HepG2 (cell line): ENCODE results near the gene TMEM267. TPM values are rescaled to one million over a fixed set of nuclear protein-coding genes. Genes with fewer than 3 reads are reported as not detected.

ENCODE experiments used
- ATAC-seq: fragments of 200-7000 bp; cut with Tn5 transposase; 3 replicates; pipeline ENCODE4 v1.9.1; 2020; ENCODE audit warnings: mild to moderate bottlenecking, moderate library complexity
- BruUV-seq: library from RNA; stranded (reverse); fragments of 400-500 nt; replicated peaks from 2 replicates; lab custom pipeline; 2021; lab: Mats Ljungman, UMichigan
- CTCF ChIA-PET: fragments of 300-600 bp; formaldehyde crosslinking; extraction: SDS; loops from one replicate; lab custom pipeline; 2021; ENCODE audit warnings: low total read pairs, inconsistent platforms, low intra/inter-chr PET ratio; lab: Yijun Ruan, JAX
- POLR2A ChIA-PET: fragments of 350-600 bp; sonication (Branson Sonifier 250); formaldehyde crosslinking; loops from one replicate; lab custom pipeline; 2020; ENCODE audit warnings: antibody characterized with exemption, inconsistent platforms; lab: Yijun Ruan, JAX
- DNase-seq: peaks from one replicate; pipeline ENCODE4 v3.0.0-alpha.2; 2015; ENCODE audit warnings: low spot score
- FAIRE-seq: peaks from 3 replicates; lab custom pipeline; 2011; peaks lifted over from hg19 to GRCh38; lab: Jason Lieb, UNC
- H2AFZ ChIP-seq: one replicate; pipeline ENCODE4 v1.6.1; 2011; ENCODE audit warnings: low read length, inconsistent platforms
- H3K27ac ChIP-seq: fragments of 300-600 bp; 3 replicates; pipeline ENCODE4 v1.8.0; 2011; ENCODE audit warnings: mixed run types, mild to moderate bottlenecking, mixed read lengths, low read length, inconsistent platforms; ENCODE audit not compliant: insufficient read depth; ENCODE audit errors: extremely low read length
- H3K27me3 ChIP-seq, 2 experiments: fragments of 200-600 bp in 1 of 2; 2 replicates in 1 of 2; 3 replicates in 1 of 2; pipeline versions ENCODE4 v1.6.0 to v1.8.0; 2011; ENCODE audit warnings: low read length in 2 of 2, mild to moderate bottlenecking in 2 of 2, moderate library complexity in 2 of 2, inconsistent platforms in 1 of 2; ENCODE audit not compliant: insufficient read depth in 2 of 2, control insufficient read depth in 1 of 2
- H3K36me3 ChIP-seq, 2 experiments: fragments of 200-600 bp in 1 of 2; replicated peaks in 1 of 2; 2 replicates in 1 of 2; 3 replicates in 1 of 2; pipeline versions ENCODE4 v1.5.1 to v1.8.0; 2011; ENCODE audit warnings: low read length in 2 of 2, inconsistent platforms in 1 of 2; ENCODE audit not compliant: insufficient read depth in 2 of 2, control insufficient read depth in 1 of 2
- H3K4me1 ChIP-seq: 2 replicates; pipeline ENCODE4 v1.5.1; 2012; ENCODE audit warnings: low read length, inconsistent platforms; ENCODE audit not compliant: insufficient read depth
- H3K4me2 ChIP-seq: 2 replicates; pipeline ENCODE4 v1.6.0; 2011; ENCODE audit warnings: low read depth, low read length, inconsistent platforms
- H3K4me3 ChIP-seq, 3 experiments: fragments of 200-600 bp in 1 of 3; sonication (generic), shearing (Covaris generic) in 1 of 3; replicated peaks in 1 of 3; 2 replicates each; pipeline ENCODE4 v1.5.1; 2011 to 2016; ENCODE audit warnings: low read length in 3 of 3, inconsistent platforms in 2 of 3, low read depth in 2 of 3, mild to moderate bottlenecking in 2 of 3, control low read depth in 1 of 3, mixed read lengths in 1 of 3; ENCODE audit not compliant: insufficient read depth in 1 of 3
- H3K79me2 ChIP-seq: one replicate; pipeline ENCODE4 v1.6.1; 2011; ENCODE audit warnings: low read length, inconsistent platforms; ENCODE audit not compliant: insufficient read depth
- H3K9ac ChIP-seq: 2 replicates; pipeline ENCODE4 v1.6.0; 2011; ENCODE audit warnings: mild to moderate bottlenecking, low read depth, low read length, inconsistent platforms; ENCODE audit not compliant: insufficient read depth
- H3K9me3 ChIP-seq: 2 replicates; pipeline ENCODE4 v1.5.1; 2012; ENCODE audit warnings: mild to moderate bottlenecking, low read length
- H4K20me1 ChIP-seq: 2 replicates; pipeline ENCODE4 v1.6.0; 2011; ENCODE audit warnings: inconsistent platforms, mild to moderate bottlenecking, low read length, moderate library complexity; ENCODE audit not compliant: insufficient read depth
- TFDP1 ChIP-seq: IDR thresholded peaks from 2 replicates; pipeline ENCODE4 v1.6.1; 2016; ENCODE audit warnings: missing compliant biosample characterization, missing genetic modification reagents, borderline replicate concordance
- ZBTB4 ChIP-seq: sonication (generic); formaldehyde crosslinking; IDR thresholded peaks from 2 replicates; pipeline ENCODE4 v1.4.0; 2020; ENCODE audit warnings: missing genetic modification reagents, mild to moderate bottlenecking, borderline replicate concordance
- ZFX ChIP-seq: sonication (generic); formaldehyde crosslinking; IDR thresholded peaks from 2 replicates; pipeline ENCODE4 v1.4.0; 2020; ENCODE audit warnings: mild to moderate bottlenecking, low read depth, missing genetic modification reagents, moderate library complexity
- ZMYM2 ChIP-seq: sonication (generic); formaldehyde crosslinking; IDR thresholded peaks from 2 replicates; pipeline ENCODE4 v1.8.0; 2022; ENCODE audit warnings: mild to moderate bottlenecking, missing genetic modification reagents
- WGBS: methylation state at CpG from one replicate; pipeline ENCODE4 v1.1.6; 2017; ENCODE audit warnings: low lambda C conversion rate; 5-methylcytosine and 5-hydroxymethylcytosine counted together
- in situ Hi-C: cut with HindIII; loops from 2 replicates; pipeline ENCODE4 v1.10.0; 2017; ENCODE audit warnings: low pct_unique_long_range_greater_than_20kb; ENCODE audit not compliant: extremely low pct_ligation_motif_present
- intact Hi-C: fragments of 100-400 bp; cut with micrococcal nuclease; formaldehyde crosslinking; loops from one replicate; pipeline ENCODE4 v1.10.0; 2022; ENCODE audit not compliant: unreplicated experiment
- polyA plus RNA-seq, 8 experiments: library from polyadenylated mRNA; depleted of rRNA in 3 of 8; stranded (reverse) in 7 of 8; unstranded in 1 of 8; fragments of >200 nt; fragmentation: Illumina TruSeq in 4 of 8; extraction: Trizol in 4 of 8; gene quantifications; 2 replicates each; pipeline versions ENCODE4 v1.2.1 to v1.2.3, GENCODE V29; 2011 to 2016; ENCODE audit warnings: low read depth in 4 of 8, missing spikeins in 1 of 8, mixed read lengths in 1 of 8; ENCODE audit not compliant: insufficient read depth in 1 of 8
- total RNA-seq, 5 experiments: library from RNA; depleted of rRNA; stranded (reverse); fragments of >200 nt; fragmentation: Illumina TruSeq; extraction: Trizol; gene quantifications; 2 replicates each; pipeline ENCODE4 v1.2.3, GENCODE V29; 2016; ENCODE audit warnings: low read depth in 1 of 5

The TMEM267 gene
- total and polyA plus RNA-seq, 2 of the 13 experiments (the other 11 are each of a cell fraction or from before 2014, with no cell fraction given), result 8.9 to 12.6 TPM

- H2AFZ ChIP-seq, result no peak overlapping the region
- TF ChIP-seq ZFX (CRISPR knock-in tag) (peak; percentile 15; the same call in 1 of the 2 replicates), ZBTB4 (CRISPR knock-in tag) (no peak), ZMYM2 (CRISPR knock-in tag) (no peak), TFDP1 (no peak)
- H3K27me3 ChIP-seq, result no peaks in the 10 kb centered on the region
- H3K4me3 ChIP-seq, result peak overlapping the region in 1 of 3 experiments; percentile 16; a peak in 1 of 6 replicates
- no peak overlapping the region for H3K27ac ChIP-seq
- FAIRE-seq (peak; percentile 58), ATAC-seq (peak; percentile 90), DNase-seq (peak; percentile 39)
- ChIA-PET CTCF (no interaction called here), POLR2A (interaction anchor here (0.8 to 3.1 kb wide), 4 partner anchors 9 to 299 kb away, joined by 3 to 16 read pairs (median 7); partner anchors contain the start of gene TMEM267)
- H3K9me3 ChIP-seq, result no peaks in the 10 kb centered on the region
- WGBS, result 9% methylated on average over 4 of the region's 4 CpGs
- BruUV-seq, result no TSS peak
- H4K20me1 ChIP-seq, result no peaks in the 10 kb centered on the region
- in situ Hi-C loops (no loop called here), intact Hi-C loops (no loop called here)
- peaks cover 38% of the 10 kb centered on the region for H3K4me1 ChIP-seq
- H3K79me2 ChIP-seq, result no peaks in the 10 kb centered on the region
- H3K9ac ChIP-seq, result no peak overlapping the region
- no peaks in the 10 kb centered on the region for H3K36me3 ChIP-seq
- H3K4me2 ChIP-seq, result peak overlapping the region; percentile 56
Measured at GRCh38 chr5:43420241-43420640, 63.4 kb downstream of the TMEM267 start.
